Endometrial microvascular endothelial cells (primary cell): ENCODE data around the gene HMGN3. TPM values are rescaled to one million over a fixed set of nuclear protein-coding genes. Genes with fewer than 3 reads are reported as not detected.

ENCODE experiments used
- in situ Hi-C: cut with HindIII; loops from 2 replicates; pipeline ENCODE4 v1.10.0; 2017; ENCODE audit warnings: low sequenced_read_pairs, low pct_unique_long_range_greater_than_20kb; ENCODE audit errors: inconsistent ontology term
- total RNA-seq: library from RNA; depleted of rRNA; stranded (reverse); fragments of >200 nt; gene quantifications from one replicate; pipeline ENCODE4 v1.2.3, GENCODE V29; 2015; ENCODE audit errors: inconsistent ontology term

The HMGN3 gene
- total RNA-seq, 1 donor from 2014 or later, result 69.3 TPM

- in situ Hi-C loops, result no loop called here
Observed at GRCh38 chr6:79193971-79194370, 40.5 kb downstream of the HMGN3 start.

DNA sequence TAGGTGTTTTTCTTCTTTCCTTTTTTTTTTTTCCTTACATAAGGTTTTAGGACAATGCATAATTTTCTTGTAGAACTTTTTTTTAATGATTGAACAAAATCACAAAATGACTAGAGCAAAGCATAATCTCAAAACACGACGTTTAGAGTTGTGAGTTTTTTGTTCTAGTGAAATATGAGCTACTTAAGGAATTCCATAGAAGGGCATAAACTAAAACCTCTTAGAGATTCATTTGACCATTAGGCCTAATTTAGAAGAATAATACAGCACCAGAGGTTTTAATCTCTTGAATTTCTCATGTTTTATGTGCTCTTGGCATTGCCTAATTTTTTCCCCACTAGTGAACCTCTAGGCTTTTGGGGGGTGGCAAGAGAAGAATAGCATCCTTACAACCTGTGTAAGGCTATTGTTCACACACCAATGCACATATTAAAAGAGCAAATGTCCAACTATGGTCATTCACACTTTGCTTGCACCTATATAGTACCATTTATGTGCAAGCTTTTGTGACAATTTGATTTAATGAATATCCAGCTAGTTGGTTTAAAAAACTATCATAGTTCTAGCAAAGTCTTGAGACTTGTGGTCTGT, 44.6 kb downstream of the HMGN3 start:
- in situ Hi-C loops, result no loop called here

DNA sequence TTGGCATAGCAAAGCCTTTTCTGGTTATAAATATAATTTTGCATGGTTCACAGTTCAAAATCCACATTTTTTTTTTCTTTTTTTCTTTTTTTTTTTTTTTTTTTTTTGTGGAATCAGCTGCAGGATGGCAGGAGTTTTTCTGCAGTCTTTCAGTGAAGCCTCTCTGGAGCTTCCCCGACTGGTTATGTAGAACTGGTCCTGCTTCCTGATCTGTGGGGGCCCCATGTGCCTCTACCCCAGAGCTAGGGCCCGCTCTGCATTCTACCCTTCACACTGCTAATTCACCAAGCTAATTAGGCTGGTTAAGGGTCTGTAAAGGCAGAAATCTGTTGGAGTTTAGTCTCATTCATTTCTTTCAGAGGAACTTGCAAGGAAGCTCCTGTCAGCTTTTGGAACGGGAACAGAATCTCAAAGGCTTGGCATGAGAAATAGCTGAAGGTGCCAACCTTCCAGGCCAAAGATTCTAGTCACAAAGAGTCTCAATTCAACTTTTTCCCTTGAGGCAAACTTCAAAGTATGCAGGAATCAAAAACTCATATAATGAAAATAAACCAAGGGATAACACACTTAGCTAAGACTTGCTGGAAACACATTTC, 45.5 kb downstream of the HMGN3 start:
- in situ Hi-C loops, result no loop called here

- in situ Hi-C loops, result no loop called here
Observed at GRCh38 chr6:79188107-79188506, 46.4 kb downstream of the HMGN3 start.

DNA sequence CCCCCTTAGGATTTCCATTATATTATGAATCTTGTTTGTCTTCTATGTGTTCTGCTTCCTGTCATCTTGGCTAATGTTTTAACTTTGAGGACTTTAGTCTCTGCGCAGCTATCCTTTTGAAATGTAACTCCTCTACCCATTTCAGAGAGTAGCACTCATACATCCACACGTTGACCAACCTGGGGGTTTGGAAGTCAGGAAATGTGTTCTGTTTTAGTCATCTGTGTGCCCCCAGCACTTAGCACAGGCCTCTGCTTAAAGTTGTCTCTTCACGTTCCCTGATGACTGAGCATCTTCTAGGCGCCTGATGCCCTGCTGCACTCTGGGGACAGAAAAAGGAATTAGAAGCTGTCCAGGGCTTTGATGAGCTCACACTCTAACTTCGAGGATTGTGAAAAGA, 47.9 kb downstream of the HMGN3 start:
- in situ Hi-C loops, result no loop called here

- in situ Hi-C loops, result no loop called here
Observed at GRCh38 chr6:79184641-79185040, 49.8 kb downstream of the HMGN3 start.

DNA sequence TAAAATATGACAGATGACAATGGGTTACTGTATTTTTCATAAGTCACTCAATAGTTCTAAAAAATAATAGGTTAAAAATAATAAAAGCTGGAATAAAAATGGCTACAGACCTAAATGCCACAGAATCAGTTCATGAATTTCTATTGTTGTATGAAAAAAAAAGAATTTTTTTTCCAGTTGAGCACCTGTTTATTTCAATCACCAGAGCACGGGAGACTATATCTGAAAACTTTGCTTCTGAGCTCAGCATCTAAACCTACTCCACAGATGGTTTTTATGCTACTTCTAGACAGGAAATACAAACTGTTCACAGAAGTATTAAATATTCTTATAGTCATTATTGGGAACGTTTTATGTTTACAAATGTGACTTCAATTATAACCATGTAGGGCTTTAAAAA, 50.4 kb downstream of the HMGN3 start:
- in situ Hi-C loops, result no loop called here

DNA sequence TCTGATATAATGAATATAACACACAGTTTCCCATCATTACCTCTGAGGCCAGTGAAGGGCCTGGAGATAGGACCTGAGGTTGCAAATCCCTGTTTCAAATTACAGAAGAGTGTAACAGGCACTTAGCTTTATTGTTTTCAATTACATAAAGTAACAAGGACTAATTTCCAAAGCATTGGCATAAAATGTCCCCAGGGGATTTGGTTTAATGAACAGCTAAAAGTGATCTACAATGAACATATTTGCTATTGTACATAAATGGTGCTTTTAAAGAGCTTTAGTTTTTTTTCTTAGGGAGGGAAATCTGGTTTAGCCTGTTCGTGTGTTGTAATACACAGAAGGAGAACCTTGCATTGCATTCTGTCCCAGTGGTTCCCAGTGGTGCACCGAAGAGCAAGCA, 54.4 kb downstream of the HMGN3 start:
- in situ Hi-C loops, result no loop called here

DNA sequence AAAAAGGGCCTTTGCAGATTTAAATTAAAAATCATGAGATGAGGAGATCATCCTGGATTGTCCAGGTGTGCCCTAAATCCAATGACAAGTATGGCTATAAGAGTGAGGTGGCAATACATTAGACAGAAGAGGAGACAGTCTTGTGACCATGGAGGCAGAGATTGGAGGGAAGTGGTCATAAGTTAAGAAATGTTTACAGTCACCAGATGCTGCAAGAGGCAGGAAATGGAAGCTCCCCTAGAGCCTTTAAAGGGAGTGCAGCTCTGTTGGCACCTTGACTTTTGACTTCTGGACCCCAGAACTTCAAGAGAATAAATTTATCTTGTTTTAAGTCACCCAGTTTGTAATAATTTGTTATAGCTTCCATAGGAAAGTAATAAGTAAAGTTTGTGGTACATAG, 61.1 kb downstream of the HMGN3 start:
- in situ Hi-C loops, result no loop called here

DNA sequence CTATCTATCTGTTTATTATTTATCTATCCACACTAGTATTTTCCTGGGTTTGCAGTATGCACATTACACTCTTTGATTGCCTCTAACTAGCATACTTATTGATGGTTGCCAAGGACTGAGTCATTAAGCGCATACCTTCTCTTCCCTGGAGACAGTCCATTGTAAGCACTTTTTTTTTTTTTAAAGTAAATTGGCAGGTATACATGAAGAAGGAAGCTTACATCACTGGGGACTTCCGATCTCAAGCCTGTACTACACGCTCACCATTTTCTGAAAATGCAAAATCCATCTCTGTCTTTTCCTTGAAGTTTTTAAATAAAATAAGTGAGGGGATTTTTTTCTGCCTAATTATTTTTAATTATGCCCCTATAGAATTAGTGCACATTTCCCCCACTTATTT, 63.5 kb downstream of the HMGN3 start:
- in situ Hi-C loops, result no loop called here

DNA sequence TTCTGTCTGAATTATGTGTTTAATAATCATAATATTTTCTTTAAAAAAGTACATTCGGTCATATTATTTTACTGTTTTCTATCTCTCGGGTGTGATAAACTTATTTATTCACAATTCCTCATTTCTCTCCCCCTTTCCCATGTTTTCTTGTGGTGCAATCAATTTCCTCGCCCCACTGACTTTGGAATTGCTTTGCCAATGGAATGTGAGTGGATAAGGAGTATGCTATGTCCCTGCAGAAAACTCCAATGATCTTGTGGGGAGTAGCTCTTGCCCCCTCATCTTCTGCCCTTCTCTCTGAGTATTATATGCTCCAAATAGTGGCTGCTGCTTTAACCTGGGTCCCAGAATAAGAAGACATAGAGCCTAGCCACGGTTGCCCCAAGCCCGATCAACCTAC, 64.1 kb downstream of the HMGN3 start:
- in situ Hi-C loops, result no loop called here

- in situ Hi-C loops, result no loop called here
Observed at GRCh38 chr6:79168695-79168980, 65.8 kb downstream of the HMGN3 start.

DNA sequence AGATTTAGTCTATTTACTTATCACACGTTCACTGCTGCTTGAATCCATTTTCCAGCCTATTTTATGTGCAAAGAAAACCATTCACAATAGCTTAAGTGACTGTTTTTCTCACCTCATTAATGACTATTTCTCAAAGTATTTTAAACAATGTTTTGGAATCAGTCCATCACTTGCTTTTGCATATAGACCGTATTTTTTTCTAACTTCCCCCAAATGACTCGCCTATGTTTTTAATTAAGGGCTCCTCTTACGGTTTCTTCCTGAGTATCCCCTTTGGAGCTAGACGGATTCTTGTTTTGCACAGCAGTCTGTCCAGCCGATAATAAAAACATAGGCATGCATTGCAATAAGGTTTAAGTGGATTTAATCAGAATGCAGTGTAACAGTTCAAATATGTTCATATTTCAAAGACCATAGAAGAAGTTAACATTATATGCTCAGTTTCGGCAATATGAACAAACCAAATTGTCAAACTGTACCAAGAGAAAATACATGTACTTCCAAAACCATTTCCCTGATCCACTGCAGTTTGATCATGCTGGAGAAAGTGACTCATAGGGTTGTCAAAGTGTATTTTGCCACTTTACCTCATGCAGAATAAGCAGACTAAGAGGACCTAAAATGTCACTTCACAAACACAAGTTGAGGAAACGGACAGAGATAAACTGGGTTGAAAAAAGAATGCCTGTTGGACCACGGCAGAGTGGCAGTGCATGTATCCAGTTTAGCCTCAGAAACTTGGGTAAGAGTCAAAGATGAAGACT, 66.4 kb downstream of the HMGN3 start:
- in situ Hi-C loops, result no loop called here

DNA sequence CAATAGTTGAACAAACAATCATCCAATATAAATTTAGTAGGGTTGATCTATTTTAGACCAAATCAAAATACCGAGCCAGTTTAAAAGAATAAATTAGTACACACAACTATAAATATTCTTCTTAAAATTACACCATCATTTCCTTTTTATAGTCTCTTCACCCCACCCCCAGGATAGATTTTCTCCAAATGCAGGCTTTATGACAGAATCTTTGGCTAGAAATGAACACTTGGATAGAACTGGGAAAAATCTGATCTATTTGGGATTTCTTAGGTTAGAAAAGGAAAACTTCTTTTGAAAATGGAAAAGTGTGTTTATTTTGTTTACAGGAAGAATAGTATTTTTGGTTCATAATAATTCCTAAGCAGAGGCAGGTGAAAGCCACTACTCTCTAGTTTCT, 74.6 kb downstream of the HMGN3 start:
- in situ Hi-C loops, result no loop called here

- in situ Hi-C loops, result no loop called here
Observed at GRCh38 chr6:79158856-79159516, 75.5 kb downstream of the HMGN3 start.

DNA sequence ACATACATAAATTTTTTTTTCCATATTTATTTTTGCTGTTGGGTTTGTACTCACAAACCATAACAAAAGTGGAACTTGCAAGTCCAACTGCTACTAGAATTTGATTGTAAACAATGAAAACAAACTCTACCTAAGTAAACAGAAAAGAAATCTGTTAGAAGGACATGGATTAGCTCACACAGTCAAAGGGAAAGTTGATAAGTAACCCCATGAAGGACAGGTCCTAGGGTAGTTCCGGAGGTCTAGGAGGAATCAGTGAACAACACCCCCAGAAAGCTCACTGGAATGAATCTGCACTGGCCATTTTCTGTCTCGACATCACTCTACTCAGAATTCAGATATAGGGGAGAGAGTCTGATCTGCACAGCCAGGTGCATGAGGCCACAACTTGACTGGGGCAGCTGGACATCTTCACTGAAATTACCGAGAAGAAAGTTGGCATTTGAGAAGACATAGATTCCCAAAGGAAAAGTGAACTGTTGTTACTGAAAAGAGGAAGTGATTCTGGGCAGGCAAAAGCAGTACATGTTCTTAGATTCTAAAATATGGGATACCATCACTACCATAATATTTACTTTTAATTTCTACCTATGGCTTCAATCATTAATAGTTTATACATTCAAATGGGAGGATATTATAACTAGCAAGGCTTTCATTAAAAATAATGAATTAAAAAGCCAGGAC, 76.4 kb downstream of the HMGN3 start:
- in situ Hi-C loops, result no loop called here

DNA sequence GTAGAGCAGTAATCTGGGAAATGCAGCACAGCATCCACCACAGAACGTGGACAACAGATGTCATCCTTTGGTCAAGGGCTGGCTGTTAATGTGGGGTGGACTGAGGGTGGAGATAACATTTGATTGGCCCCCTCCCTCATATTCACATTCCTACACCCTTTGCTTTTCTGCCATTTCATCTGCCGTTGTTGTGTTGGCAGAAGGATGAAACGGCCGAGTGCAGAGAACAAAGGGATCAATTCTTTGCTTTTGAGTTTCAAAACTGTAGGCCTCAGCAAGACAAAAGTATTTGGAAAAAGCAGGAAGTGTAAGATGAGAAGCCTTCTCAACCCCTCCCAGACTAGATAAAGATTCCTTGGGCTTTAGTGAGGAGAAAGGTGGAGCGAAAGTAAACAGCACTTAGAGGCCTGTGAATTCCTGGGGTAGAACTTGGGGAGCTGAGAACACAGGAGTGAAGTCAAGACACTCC, 82.2 kb downstream of the HMGN3 start:
- in situ Hi-C loops, result no loop called here
